OCI-LY3 (cell line): Measurements from ENCODE around the gene FGGY.
A peak's percentile ranks its signal among the peaks of the same experiment; 100 is the strongest.

Source experiments
- H2AFZ ChIP-seq: fragments of 200-600, 300-600 bp; shearing (Covaris generic); 2 replicates; pipeline ENCODE4 v1.6.0; 2014; ENCODE audit warnings: antibody characterized with exemption, low read depth, low read length
- H3K27ac ChIP-seq: fragments of 200-600, 300-600 bp; sonication (generic); 2 replicates; pipeline ENCODE4 v1.5.1; 2014; ENCODE audit warnings: mild to moderate bottlenecking, low read length, moderate library complexity, mixed read lengths
- H3K27me3 ChIP-seq: fragments of 200-600, 300-600 bp; sonication (generic); 2 replicates; pipeline ENCODE4 v1.6.1; 2014; ENCODE audit warnings: low read depth, low read length, mixed read lengths
- H3K36me3 ChIP-seq: fragments of 200-600, 300-600 bp; sonication (generic); replicated peaks from 2 replicates; pipeline ENCODE3; 2014; ENCODE audit warnings: low read depth, low read length, mixed read lengths
- H3K4me1 ChIP-seq: fragments of 300-600, 200-600 bp; sonication (generic); 2 replicates; pipeline ENCODE4 v1.6.1; 2014; ENCODE audit warnings: low read length, mixed read lengths
- H3K4me2 ChIP-seq: fragments of 200-600, 300-600 bp; sonication (generic); 2 replicates; pipeline ENCODE4 v1.6.1; 2014; ENCODE audit warnings: low read length, mixed read lengths
- H3K4me3 ChIP-seq: fragments of 300-600, 200-600 bp; sonication (generic); 2 replicates; pipeline ENCODE4 v1.5.1; 2014; ENCODE audit warnings: antibody characterized with exemption, mild to moderate bottlenecking, low read length, moderate library complexity
- H3K79me2 ChIP-seq: fragments of 300-600, 200-600 bp; shearing (Covaris generic); 2 replicates; pipeline ENCODE4 v1.6.1; 2014; ENCODE audit warnings: mild to moderate bottlenecking, low read length, mixed read lengths
- H3K9ac ChIP-seq: fragments of 300-600, 200-600 bp; shearing (Covaris generic); 2 replicates; pipeline ENCODE4 v1.6.0; 2014; ENCODE audit warnings: mild to moderate bottlenecking, low read length, moderate library complexity
- H3K9me3 ChIP-seq: fragments of 200-600, 300-600 bp; shearing (Covaris generic); 2 replicates; pipeline ENCODE4 v1.6.1; 2014; ENCODE audit warnings: low read length, mixed read lengths; ENCODE audit not compliant: insufficient read depth
- H4K20me1 ChIP-seq: fragments of 200-600, 300-600 bp; sonication (generic); 2 replicates; pipeline ENCODE4 v1.6.1; 2016; ENCODE audit warnings: low read length, mixed read lengths; ENCODE audit not compliant: insufficient read depth
- CTCF ChIP-seq: fragments of 200-600, 300-600 bp; sonication (generic); IDR thresholded peaks from 2 replicates; pipeline ENCODE4 v1.5.1; 2014; ENCODE audit warnings: antibody characterized with exemption, low read length, low read depth
- EZH2phosphoT487 ChIP-seq: fragments of 200-600 bp; shearing (Covaris generic); IDR thresholded peaks from 2 replicates; pipeline ENCODE4 v1.6.1; 2018; ENCODE audit warnings: antibody characterized with exemption, mixed run types, low read depth

FGGY gene

GRCh38 chr1:59433440-59433813, 136.5 kb downstream of the FGGY start:
- Histone ChIP-seq H3K9me3 (no peaks in the 10 kb centered on the region), H3K4me2 (peak overlapping the region; percentile 82), H3K4me1 (peaks cover 50% of the 10 kb centered on the region), H4K20me1 (no peaks in the 10 kb centered on the region), H3K36me3 (no peaks in the 10 kb centered on the region), H3K9ac (peak overlapping the region; percentile 30; the same call in 1 of the 2 replicates), H3K4me3 (peak overlapping the region; percentile 44), H2AFZ (no peak overlapping the region), H3K79me2 (no peaks in the 10 kb centered on the region), H3K27ac (peak overlapping the region; percentile 85), H3K27me3 (no peaks in the 10 kb centered on the region)
- TF ChIP-seq EZH2phosphoT487, result no peak
- TF ChIP-seq CTCF, result no peak

GRCh38 chr1:59434336-59434735, 137.4 kb downstream of the FGGY start:
- H3K4me3 ChIP-seq, result no peak overlapping the region
- no peaks in the 10 kb centered on the region for H3K79me2 ChIP-seq
- no peak for TF ChIP-seq EZH2phosphoT487
- TF ChIP-seq CTCF, result no peak
- no peak overlapping the region for H3K9ac ChIP-seq
- no peak overlapping the region for H3K27ac ChIP-seq
- no peak overlapping the region for H2AFZ ChIP-seq
- no peaks in the 10 kb centered on the region for H3K9me3 ChIP-seq
- H4K20me1 ChIP-seq, result no peaks in the 10 kb centered on the region
- H3K27me3 ChIP-seq, result no peaks in the 10 kb centered on the region
- peak overlapping the region; percentile 82 for H3K4me2 ChIP-seq
- peaks cover 53% of the 10 kb centered on the region for H3K4me1 ChIP-seq
- H3K36me3 ChIP-seq, result no peaks in the 10 kb centered on the region

- H3K4me3 ChIP-seq, result no peak overlapping the region
- no peak overlapping the region for H3K4me2 ChIP-seq
- no peaks in the 10 kb centered on the region for H3K27me3 ChIP-seq
- no peaks in the 10 kb centered on the region for H3K36me3 ChIP-seq
- H2AFZ ChIP-seq, result no peak overlapping the region
- H3K27ac ChIP-seq, result no peak overlapping the region
- no peaks in the 10 kb centered on the region for H3K9me3 ChIP-seq
- H3K9ac ChIP-seq, result no peak overlapping the region
- peaks cover 44% of the 10 kb centered on the region for H3K4me1 ChIP-seq
- H4K20me1 ChIP-seq, result no peaks in the 10 kb centered on the region
- no peaks in the 10 kb centered on the region for H3K79me2 ChIP-seq
- TF ChIP-seq CTCF (no peak), EZH2phosphoT487 (no peak)
Observed at GRCh38 chr1:59436637-59437036, 139.7 kb downstream of the FGGY start.

GRCh38 chr1:59438058-59438560, 141.2 kb downstream of the FGGY start:
- TF ChIP-seq EZH2phosphoT487 (no peak), CTCF (no peak)
- H2AFZ ChIP-seq, result no peak overlapping the region
- H4K20me1 ChIP-seq, result no peaks in the 10 kb centered on the region
- H3K36me3 ChIP-seq, result no peaks in the 10 kb centered on the region
- H3K9me3 ChIP-seq, result no peaks in the 10 kb centered on the region
- peak overlapping the region; percentile 45 for H3K4me2 ChIP-seq
- no peaks in the 10 kb centered on the region for H3K27me3 ChIP-seq
- H3K9ac ChIP-seq, result no peak overlapping the region
- H3K27ac ChIP-seq, result no peak overlapping the region
- no peaks in the 10 kb centered on the region for H3K79me2 ChIP-seq
- H3K4me1 ChIP-seq, result peaks cover 31% of the 10 kb centered on the region
- H3K4me3 ChIP-seq, result no peak overlapping the region
